DMS 273 (cell line): ENCODE results near the gene GSTT2.
"Not testable (repeated sequence)": the region's sequence is repeated elsewhere in the genome, so short reads cannot be mapped to it uniquely, and the experiment has no call there.

Source experiments
- DNase-seq: peaks from one replicate; lab custom pipeline; 2025; ENCODE audit not compliant: unreplicated experiment; lab: John Stamatoyannopoulos, UW

GSTT2 gene

GRCh38 chr22:23974345-23974744 lies 5.6 kb upstream of the GSTT2 start, which contains the start of gene DDT:
Gene DDT (minus strand): TSS chr22:23974441. CDS start chr22:23974414, 27 bp downstream.
- DNase-seq, result not testable (repeated sequence)

- DNase-seq, result not testable (repeated sequence)
These were observed 5.0 kb upstream of the GSTT2 start for GRCh38 chr22:23974836-23975352.

- DNase-seq, result not testable (repeated sequence)
These were observed 2.6 kb upstream of the GSTT2 start for GRCh38 chr22:23977304-23977703.

GRCh38 chr22:23980567-23980966 lies 633 bp downstream of the GSTT2 start:
- DNase-seq, result not testable (repeated sequence)

GRCh38 chr22:23984430-23984829 lies 4.5 kb downstream of the GSTT2 start:
- DNase-seq, result no peak

GRCh38 chr22:23986089-23986488 lies 6.2 kb downstream of the GSTT2 start:
- not testable (repeated sequence) for DNase-seq

GRCh38 chr22:23986538-23987178 lies 6.7 kb downstream of the GSTT2 start:
- not testable (repeated sequence) for DNase-seq

GRCh38 chr22:23989583-23990244 lies 9.8 kb downstream of the GSTT2 start:
- DNase-seq, result not testable (repeated sequence)

- DNase-seq, result not testable (repeated sequence)
These were observed 13.1 kb downstream of the GSTT2 start for GRCh38 chr22:23993080-23993479.

- not testable (repeated sequence) for DNase-seq
These were observed 13.7 kb downstream of the GSTT2 start for GRCh38 chr22:23993581-23994177.

- DNase-seq, result no peak
These were observed 17.2 kb downstream of the GSTT2 start for GRCh38 chr22:23997092-23997491.

GRCh38 chr22:23999779-24000178 lies 19.8 kb downstream of the GSTT2 start:
- not testable (repeated sequence) for DNase-seq

GRCh38 chr22:24001314-24001713 lies 21.4 kb downstream of the GSTT2 start:
- DNase-seq, result no peak

GRCh38 chr22:24002272-24002671 lies 22.3 kb downstream of the GSTT2 start:
- no peak for DNase-seq

GRCh38 chr22:24002851-24003250 lies 22.9 kb downstream of the GSTT2 start:
- DNase-seq, result no peak

GRCh38 chr22:24003887-24004286 lies 24.0 kb downstream of the GSTT2 start:
- DNase-seq, result no peak

- DNase-seq, result no peak
These were observed 25.3 kb downstream of the GSTT2 start, which contains the start of gene GSTT4 for GRCh38 chr22:24005201-24005600. Gene GSTT4 (minus strand): TSS chr22:24005453. CDS start chr22:24005356, 97 bp downstream.

GRCh38 chr22:24006207-24006913 lies 26.4 kb downstream of the GSTT2 start:
- no peak for DNase-seq

- no peak for DNase-seq
These were observed 26.9 kb downstream of the GSTT2 start for GRCh38 chr22:24006914-24007214.

- DNase-seq, result no peak
These were observed 27.5 kb downstream of the GSTT2 start for GRCh38 chr22:24007253-24008021.

GRCh38 chr22:24008022-24008283 lies 28.0 kb downstream of the GSTT2 start:
- DNase-seq, result no peak
